Raji (cell line): ENCODE data around the gene CNTN1.

Experiments
- POLR2A ChIP-seq: IDR thresholded peaks from 2 replicates; pipeline ENCODE4 v1.6.1; 2011; ENCODE audit warnings: low read depth, low read length, control low read depth; ENCODE audit not compliant: insufficient read depth

Gene CNTN1

DNA sequence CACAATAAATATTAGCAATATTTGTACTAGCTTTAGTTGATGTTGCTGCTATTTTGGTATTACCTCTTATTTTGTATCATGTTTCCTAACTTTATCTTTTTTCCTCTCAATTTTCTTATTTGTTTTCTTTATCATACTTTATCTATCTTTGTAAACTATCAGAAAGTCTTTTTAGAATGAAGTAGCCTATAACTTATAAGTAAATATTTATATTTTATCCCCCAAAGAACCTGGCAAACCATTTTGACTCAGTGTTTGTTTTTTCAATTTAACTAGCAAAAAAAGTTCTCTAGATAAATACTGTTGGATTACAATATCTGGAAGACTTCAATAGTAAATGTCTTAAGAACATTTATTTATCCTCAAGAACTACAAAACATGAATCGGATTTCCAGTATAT, 360.2 kb downstream of the CNTN1 start:
- TF ChIP-seq POLR2A: no peak

DNA sequence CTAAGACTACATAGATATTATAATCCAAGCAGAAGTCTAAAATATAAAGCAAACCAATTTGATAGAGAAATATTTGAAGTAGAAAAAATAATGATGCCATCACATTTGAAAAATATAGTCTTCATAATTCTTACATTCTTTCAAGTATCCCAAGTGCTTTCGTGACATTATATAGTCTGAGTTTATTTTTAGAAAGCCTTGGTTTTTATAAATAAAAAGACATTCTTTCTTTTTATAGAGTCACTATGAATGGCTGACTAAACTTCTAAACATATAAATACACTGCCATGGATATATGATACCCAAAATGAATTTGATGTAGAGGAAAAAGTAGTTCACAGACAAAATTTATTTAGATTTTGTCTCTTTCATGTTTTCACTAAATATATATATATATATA, 360.8 kb downstream of the CNTN1 start:
- no peak for TF ChIP-seq POLR2A

DNA sequence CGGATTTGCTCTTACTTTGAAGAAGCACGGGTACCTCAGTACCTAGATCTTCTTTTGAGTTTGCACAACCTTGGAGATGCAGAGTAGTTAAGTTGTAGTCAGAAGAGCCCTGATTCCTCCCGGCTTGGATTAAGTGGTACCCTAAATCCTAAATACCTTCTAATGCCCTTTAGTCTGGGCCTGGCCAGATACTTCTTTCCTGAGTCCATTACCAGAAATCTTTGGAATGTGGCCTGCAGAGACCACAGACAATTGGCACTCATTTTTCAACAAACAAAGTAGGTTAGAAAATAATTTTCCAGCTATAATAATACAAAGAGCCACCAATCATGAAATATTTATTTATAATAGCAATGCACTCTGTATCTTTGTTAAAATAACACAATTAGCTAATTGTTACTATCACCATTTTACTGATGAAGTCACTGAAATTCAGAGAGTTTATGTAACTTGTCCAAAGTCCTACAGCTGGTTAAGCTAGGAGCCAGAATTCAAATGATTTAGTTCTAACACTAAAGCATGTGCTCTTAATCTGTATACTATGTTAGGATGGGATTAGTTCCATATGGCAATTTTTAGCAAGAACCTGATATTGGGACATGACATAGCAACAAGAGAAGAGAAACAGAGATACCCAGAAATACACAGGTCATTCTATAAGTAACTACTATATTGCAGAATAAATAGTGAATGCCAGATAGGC, 363.8 kb downstream of the CNTN1 start:
- TF ChIP-seq POLR2A: no peak

DNA sequence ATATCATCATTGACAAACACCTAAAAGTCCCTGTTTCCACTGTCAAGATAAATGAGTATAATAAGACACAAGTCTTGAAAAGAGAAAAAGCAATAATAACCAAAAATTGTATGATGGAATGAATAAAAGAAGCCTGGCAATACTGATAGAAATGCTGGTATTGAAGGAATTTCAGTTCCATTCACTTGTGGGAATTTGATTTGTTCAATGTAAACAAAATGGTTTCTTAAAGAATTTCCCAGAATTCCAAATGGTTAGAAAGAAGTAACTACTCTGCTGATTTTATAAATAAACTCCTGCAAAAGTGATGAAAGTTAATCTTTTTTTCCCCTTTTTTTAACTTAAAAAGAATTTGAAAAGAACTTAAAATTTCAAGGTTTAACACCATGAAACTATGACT, 366.0 kb downstream of the CNTN1 start:
- TF ChIP-seq POLR2A: no peak

DNA sequence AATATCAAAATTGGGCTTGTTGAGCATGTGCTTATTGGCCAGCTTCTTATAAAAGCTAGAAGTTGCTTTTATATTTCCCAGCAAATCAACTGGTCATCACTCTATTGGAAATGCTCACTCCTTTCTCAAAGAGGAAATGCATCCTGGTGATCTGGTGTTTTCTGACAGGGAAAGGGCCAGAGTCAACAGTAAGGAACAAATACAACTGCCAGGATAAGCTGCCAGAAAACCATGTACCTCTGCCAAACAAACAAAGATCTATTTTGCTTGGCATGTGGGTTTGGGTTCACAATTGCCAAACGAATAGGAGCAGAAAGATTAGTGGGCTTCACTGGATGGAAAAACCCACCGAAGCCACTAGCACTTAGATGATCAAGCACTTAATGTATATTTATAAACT, 369.0 kb downstream of the CNTN1 start:
- TF ChIP-seq POLR2A: no peak

DNA sequence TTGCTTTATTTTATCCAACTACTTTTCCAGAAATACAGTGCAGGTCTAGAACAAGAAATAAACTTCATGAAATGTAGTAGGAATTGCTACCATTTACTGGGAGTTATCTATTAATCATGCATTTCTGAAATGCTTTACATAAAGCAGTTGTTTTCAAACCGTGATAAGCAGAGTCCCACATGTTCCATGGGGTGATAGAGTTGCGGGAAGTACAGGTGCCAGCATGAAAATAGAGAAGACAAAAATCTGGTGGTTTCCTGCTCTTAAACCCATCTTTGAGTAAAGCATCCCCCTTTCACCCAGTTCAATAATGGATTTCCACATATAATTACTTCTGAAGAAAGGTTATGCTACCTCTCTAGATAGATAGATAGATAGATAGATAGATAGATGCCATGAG, 372.2 kb downstream of the CNTN1 start:
- no peak for TF ChIP-seq POLR2A

DNA sequence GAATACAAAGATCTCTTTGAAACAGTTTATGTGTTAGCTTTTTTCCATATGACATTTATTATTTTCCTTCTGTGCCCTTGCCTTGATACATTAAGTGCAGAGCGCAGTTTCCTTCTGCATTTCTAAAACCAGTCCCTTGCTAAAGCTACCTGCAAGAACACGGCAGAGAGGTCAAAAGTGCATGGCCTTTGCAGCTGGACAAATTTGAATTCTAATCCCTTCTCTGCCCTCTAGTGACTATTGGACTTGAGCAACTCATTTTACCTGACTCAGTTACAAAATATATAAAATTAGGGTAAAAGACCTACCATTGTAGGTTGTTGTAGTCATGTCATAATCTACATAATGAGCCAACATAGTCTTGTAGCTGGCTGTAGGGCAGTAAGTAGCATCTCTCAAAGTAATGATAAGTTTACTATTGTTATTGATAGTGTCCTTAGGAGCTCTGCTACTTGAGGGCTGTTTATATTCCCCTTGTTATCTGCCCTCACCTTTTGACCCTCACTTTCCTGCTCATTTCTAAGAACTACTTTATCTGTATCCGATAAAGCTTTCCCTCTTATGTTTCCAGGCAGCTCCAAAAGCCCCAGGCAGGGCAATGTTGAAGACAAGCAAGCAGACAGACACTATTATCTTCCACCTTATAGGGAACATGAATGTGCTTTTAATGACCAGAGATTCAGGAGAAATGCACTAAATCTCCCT, 375.9 kb downstream of the CNTN1 start:
- TF ChIP-seq POLR2A: no peak

DNA sequence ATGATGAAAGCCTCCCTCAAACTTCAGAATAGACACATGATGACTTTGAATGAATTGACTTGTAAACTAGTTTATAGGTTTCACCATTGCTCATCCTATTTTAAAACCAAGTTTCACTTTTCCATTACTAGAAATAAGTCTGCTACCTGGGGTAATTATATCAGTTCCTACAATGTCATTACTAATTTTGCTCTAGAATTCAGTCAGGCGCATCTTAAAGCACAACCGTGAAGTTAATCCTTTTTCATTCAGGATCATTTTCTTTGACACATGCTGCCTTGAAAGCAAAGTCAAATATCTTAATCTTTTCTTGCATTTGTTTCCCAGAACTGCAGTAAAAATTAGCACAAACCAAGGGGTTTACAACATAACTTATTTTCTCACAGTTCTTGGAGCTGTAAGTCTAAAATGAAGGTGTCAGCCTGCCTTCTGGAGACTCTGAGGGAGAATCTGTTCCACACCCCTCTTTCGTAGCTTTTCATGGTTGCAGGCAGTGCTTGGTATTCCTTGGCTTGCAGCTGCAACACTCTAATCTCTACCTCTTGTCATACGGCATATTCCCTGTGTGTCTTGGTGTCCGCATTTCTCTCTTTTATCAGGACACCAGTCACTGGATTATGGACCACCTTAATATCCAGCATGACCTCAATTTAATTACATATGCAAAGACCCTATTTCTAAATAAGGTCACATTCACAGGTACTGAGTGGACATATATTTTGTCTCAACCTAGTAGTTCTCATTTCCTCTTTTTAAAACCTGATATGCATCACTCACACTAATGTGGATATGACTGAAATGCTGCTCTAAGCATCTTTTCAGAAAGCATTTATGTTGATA, 381.6 kb downstream of the CNTN1 start:
- no peak for TF ChIP-seq POLR2A

DNA sequence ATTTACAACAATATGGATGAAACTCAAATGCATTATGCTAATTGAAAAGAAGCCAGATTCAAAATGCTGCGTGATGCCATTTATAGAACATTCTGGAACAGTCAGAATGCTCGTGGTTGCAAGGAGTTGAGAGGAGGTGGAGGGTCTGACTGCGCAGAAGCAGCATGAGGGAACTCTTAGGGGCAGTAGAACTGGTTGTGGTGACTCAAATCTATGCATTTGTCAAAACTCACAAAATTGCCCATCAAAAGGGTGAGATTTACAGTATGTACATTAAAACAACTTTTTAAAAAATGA, 382.2 kb downstream of the CNTN1 start:
- no peak for TF ChIP-seq POLR2A

DNA sequence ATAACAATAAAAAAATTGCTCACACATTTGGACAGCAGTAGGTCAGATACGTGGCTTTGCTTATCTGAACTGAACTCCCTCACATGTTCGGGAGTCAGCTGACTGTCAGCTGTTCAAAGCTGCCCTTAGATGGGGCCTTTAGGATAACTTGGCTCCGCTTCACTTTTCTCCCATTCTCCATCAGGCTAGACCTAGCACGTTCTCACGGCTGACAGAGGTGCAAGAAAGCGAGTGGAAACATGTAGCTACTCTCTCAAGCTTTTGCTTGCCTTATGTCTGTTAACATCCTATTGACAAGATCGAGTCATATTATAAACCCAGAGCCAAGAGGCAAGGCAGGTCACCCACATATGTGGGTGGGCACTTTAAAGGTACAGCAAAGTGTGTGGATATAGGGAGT, 383.9 kb downstream of the CNTN1 start:
- TF ChIP-seq POLR2A: no peak

DNA sequence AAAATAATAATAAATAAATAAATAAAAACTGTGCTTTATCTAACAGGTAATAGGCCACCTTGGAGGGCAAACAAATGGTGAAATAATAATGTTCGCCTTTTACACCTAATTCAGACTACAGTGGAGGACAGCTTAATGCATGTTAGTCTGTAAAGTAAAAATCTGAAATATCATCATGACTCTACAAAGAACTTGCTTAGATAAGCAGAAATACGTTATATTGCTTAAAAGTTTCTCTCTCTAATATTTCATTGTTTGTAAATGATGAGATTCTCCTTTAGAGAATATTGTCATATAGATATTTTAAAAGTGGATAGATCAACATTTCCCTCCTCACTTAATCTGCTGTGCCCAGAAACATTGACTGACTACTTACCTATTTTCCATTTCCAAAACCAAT, 397.2 kb downstream of the CNTN1 start:
- TF ChIP-seq POLR2A: no peak

DNA sequence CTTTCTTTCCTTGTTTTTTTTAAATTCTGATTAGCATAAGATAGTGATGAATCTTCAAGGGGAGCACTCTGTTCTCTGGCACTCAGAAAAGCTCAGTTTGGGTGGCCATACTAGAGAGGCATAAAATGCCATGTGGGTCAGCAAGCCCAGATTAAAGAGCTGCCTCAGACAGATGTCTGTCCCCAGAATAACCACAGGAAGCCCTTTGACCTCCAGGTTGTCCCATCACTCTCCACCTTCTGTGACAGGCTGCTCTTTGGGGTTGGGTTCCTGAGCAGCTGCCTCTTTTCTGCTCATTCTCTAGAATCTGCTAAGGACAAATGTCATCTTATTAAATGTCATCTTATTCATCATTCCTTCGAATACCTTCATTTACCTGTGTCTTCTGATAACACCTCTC, 399.9 kb downstream of the CNTN1 start:
- no peak for TF ChIP-seq POLR2A

DNA sequence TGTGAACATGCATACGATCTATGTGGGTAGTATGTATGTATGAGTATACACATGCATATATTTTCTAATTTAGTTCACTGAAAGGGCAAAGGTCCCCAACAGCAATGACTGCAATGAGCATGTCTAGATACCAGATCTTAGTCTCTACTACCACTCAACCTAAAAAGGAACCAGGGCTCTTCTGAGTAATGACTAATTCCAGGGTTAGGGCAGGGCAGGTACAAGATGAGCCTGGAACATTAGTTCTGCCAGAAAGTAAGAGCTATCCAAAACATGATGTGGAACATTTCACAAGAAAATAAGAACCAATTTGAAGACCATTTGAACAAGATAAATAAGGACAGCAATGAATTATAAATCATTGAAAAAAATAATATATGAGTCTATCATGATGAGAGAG, 404.6 kb downstream of the CNTN1 start:
- no peak for TF ChIP-seq POLR2A

DNA sequence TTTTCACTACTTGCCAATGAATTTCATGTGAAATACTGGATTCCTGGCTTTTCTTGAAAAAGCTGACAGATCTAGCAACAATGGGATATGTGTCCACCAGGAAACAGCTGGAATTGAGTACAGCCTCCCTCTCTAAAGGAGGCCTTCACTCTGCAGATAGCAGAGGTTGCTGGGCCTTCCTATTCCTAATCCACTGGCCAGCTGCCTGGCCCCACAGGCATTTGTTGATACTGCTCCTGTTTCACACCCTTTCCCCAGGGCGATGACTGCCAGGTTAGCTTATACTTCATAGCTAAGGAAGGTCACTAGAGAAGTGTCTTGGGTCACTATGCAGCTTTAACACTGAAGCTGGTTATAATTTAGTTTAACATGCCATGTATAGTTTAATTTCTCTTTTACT, 408.3 kb downstream of the CNTN1 start:
- no peak for TF ChIP-seq POLR2A

DNA sequence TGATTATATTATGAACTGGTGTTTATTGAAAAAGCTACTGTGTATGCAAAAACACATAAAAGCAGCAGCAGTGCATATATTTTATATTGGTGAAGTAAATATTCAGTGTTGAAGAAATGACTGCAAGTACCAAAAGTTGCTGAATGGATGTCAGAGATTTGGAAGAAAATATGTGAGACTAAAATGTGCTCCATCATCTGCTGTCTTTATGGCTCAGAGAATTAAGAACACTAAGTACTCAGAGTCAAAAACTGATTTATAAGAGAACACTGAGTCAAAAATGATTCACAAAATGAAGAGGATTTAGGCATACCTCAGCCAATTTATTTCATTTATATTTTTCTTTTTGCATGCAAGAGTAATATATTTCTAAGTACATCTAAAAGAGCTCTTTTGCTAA, 409.6 kb downstream of the CNTN1 start:
- no peak for TF ChIP-seq POLR2A

DNA sequence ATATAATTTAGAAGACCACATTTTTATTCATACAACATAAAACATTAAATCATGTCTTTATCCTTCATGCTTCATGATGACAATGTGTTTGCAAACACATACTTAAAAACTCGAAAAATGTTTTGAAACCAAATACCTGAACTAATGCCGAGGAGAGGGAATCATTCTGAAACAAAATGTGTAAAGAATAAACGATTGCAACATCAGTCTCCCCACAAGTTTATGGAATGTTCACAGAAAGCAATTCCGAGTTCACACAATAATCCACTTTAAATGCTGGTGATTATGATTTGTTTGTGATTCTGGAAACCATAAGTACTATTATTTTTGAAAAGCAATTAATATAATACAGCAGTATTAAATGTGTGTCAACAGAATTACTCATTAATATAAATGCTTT, 411.4 kb downstream of the CNTN1 start:
- no peak for TF ChIP-seq POLR2A
